Activated CD8-positive, alpha-beta T cell treated with anti-CD3 and anti-CD28 coated beads for 36 hours (primary cell): ENCODE results near the gene ADM2. TPM values are rescaled to one million over a fixed set of nuclear protein-coding genes. Genes with fewer than 3 reads are reported as not detected.

Experiments
- ATAC-seq: fragments of 200-7000 bp; cut with Tn5 transposase; one replicate; pipeline ENCODE4 v1.10.0; 2021; ENCODE audit warnings: mild to moderate bottlenecking, moderate library complexity
- CTCF ChIA-PET: fragments of 350-600 bp; sonication (Branson Sonifier 250); formaldehyde crosslinking; loops from one replicate; lab custom pipeline; 2021; ENCODE audit warnings: antibody characterized with exemption; lab: Charles Lee
- POLR2A ChIA-PET: fragments of 350-600 bp; sonication (Branson Sonifier 250); formaldehyde crosslinking; loops from one replicate; lab custom pipeline; 2021; ENCODE audit warnings: antibody characterized with exemption; lab: Charles Lee
- DNase-seq: peaks from one replicate; pipeline ENCODE4 v3.0.0-alpha.2; 2020
- H3K27ac Mint-ChIP-seq: one replicate; pipeline ENCODE4 v1.8.0; 2021; ENCODE audit warnings: mild to moderate bottlenecking, mixed read lengths
- H3K27me3 Mint-ChIP-seq: one replicate; pipeline ENCODE4 v1.8.0; 2021; ENCODE audit warnings: mixed read lengths
- H3K36me3 Mint-ChIP-seq: one replicate; pipeline ENCODE4 v1.8.0; 2021; ENCODE audit warnings: low read depth, mixed read lengths
- H3K4me1 Mint-ChIP-seq: one replicate; pipeline ENCODE4 v1.8.0; 2021; ENCODE audit warnings: low read depth, mixed read lengths
- H3K4me3 Mint-ChIP-seq: one replicate; pipeline ENCODE4 v1.8.0; 2021; ENCODE audit warnings: mild to moderate bottlenecking, moderate library complexity, mixed read lengths
- H3K9me3 Mint-ChIP-seq: one replicate; pipeline ENCODE4 v1.8.0; 2021; ENCODE audit warnings: mixed read lengths
- CTCF ChIP-seq: fragments of 200-600 bp; IDR thresholded peaks from one replicate; pipeline ENCODE4 v1.8.0; 2022; ENCODE audit warnings: antibody characterized with exemption, mild to moderate bottlenecking
- intact Hi-C: fragments of 100-400 bp; cut with micrococcal nuclease; formaldehyde crosslinking; loops from one replicate; pipeline ENCODE4 v1.10.0; 2022
- total RNA-seq, 2 experiments: library from RNA; stranded (reverse); gene quantifications; one replicate each; pipeline ENCODE4 v1.2.3, GENCODE V29; 2021

Gene ADM2
- total RNA-seq, 2 experiments from 2014 or later = 5.5 to 6.8 TPM

- no peak for DNase-seq
- Mint-ChIP-seq H3K4me1 (peaks cover 3% of the 10 kb centered on the region), H3K27me3 (no peaks in the 10 kb centered on the region), H3K4me3 (no peak overlapping the region), H3K9me3 (no peaks in the 10 kb centered on the region), H3K27ac (no peak overlapping the region), H3K36me3 (peaks cover 31% of the 10 kb centered on the region)
- no peak for TF ChIP-seq CTCF
- POLR2A ChIA-PET = interaction anchor here (0.6 to 1.2 kb wide), 2 partner anchors 11 to 33 kb away, joined by 3 to 6 read pairs; no protein-coding TSS in a partner anchor
- ATAC-seq = no peak
- CTCF ChIA-PET = interaction anchor here (0.9 to 1.1 kb wide), 2 partner anchors 13 to 15 kb away, joined by 3 read pairs; no protein-coding TSS in a partner anchor
- intact Hi-C loops = no loop called here
Observed at GRCh38 chr22:50459016-50459415, 22.3 kb upstream of the ADM2 start.

- H3K36me3 Mint-ChIP-seq = peaks cover 28% of the 10 kb centered on the region
- no peaks in the 10 kb centered on the region for H3K4me1 Mint-ChIP-seq
- TF ChIP-seq CTCF = no peak
- CTCF ChIA-PET = interaction anchor here (1.1 kb wide), 1 partner anchor 14 kb away, joined by 3 read pairs; no protein-coding TSS in a partner anchor
- no peak overlapping the region for H3K4me3 Mint-ChIP-seq
- intact Hi-C loops = no loop called here
- H3K27ac Mint-ChIP-seq = no peak overlapping the region
- POLR2A ChIA-PET = interaction anchor here (1.2 kb wide), 1 partner anchor 11 kb away, joined by 6 read pairs; no protein-coding TSS in a partner anchor
- no peaks in the 10 kb centered on the region for H3K9me3 Mint-ChIP-seq
- H3K27me3 Mint-ChIP-seq = no peaks in the 10 kb centered on the region
- DNase-seq (no peak), ATAC-seq (no peak)
Observed at GRCh38 chr22:50459496-50460140, 21.7 kb upstream of the ADM2 start.

GRCh38 chr22:50460938-50461337 lies 20.4 kb upstream of the ADM2 start:
- Mint-ChIP-seq H3K9me3 (no peaks in the 10 kb centered on the region), H3K36me3 (peaks cover 29% of the 10 kb centered on the region)
- POLR2A ChIA-PET = no interaction called here

GRCh38 chr22:50461536-50461935 lies 19.8 kb upstream of the ADM2 start:
- no peak for TF ChIP-seq CTCF
- Mint-ChIP-seq H3K4me1 (peaks cover 6% of the 10 kb centered on the region), H3K36me3 (peaks cover 30% of the 10 kb centered on the region), H3K4me3 (no peak overlapping the region), H3K9me3 (no peaks in the 10 kb centered on the region), H3K27me3 (no peaks in the 10 kb centered on the region), H3K27ac (no peak overlapping the region)
- no peak for ATAC-seq
- ChIA-PET CTCF (no interaction called here), POLR2A (no interaction called here)
- no peak for DNase-seq
- intact Hi-C loops = no loop called here

More at GRCh38 chr22:50460938-50461337, 20.4 kb upstream of the ADM2 start:
- TF ChIP-seq CTCF = no peak
- Mint-ChIP-seq H3K27me3 (no peaks in the 10 kb centered on the region), H3K27ac (no peak overlapping the region), H3K4me3 (no peak overlapping the region), H3K4me1 (no peaks in the 10 kb centered on the region)
- intact Hi-C loops = no loop called here
- no peak for ATAC-seq
- CTCF ChIA-PET = interaction anchor here (0.7 to 0.8 kb wide), 2 partner anchors 37 to 108 kb away, joined by 3 read pairs; no protein-coding TSS in a partner anchor
- DNase-seq = no peak

- ATAC-seq (no peak), DNase-seq (no peak)
- no peak overlapping the region for H3K27ac Mint-ChIP-seq
- H3K36me3 Mint-ChIP-seq = peaks cover 31% of the 10 kb centered on the region
- peaks cover 11% of the 10 kb centered on the region for H3K4me1 Mint-ChIP-seq
- no peaks in the 10 kb centered on the region for H3K9me3 Mint-ChIP-seq
- intact Hi-C loops = no loop called here
- ChIA-PET CTCF (no interaction called here), POLR2A (no interaction called here)
- no peak for TF ChIP-seq CTCF
- no peak overlapping the region for H3K4me3 Mint-ChIP-seq
- H3K27me3 Mint-ChIP-seq = no peaks in the 10 kb centered on the region
Observed at GRCh38 chr22:50461979-50462540, 19.3 kb upstream of the ADM2 start.
